DMS114 treated with DMSO at 0.1 percent for 48 hours (cell line): Measurements from ENCODE around the gene LMBRD1.
"Not testable (repeated sequence)": the region's sequence is repeated elsewhere in the genome, so short reads cannot be mapped to it uniquely, and the experiment has no call there.

Experiments used
- DNase-seq: peaks from one replicate; lab custom pipeline; 2025; ENCODE audit not compliant: unreplicated experiment; lab: John Stamatoyannopoulos, UW

LMBRD1 gene

GRCh38 chr6:69756366-69756765 is 40.4 kb downstream of the LMBRD1 start:
- no peak for DNase-seq

- no peak for DNase-seq
Measured at GRCh38 chr6:69735027-69735426, 61.8 kb downstream of the LMBRD1 start.

- DNase-seq, result peak; percentile 34
Measured at GRCh38 chr6:69732640-69733039, 64.2 kb downstream of the LMBRD1 start.

GRCh38 chr6:69732045-69732444 is 64.8 kb downstream of the LMBRD1 start:
- no peak for DNase-seq

GRCh38 chr6:69729870-69730449 is 66.8 kb downstream of the LMBRD1 start:
- peak; percentile 13 for DNase-seq

- DNase-seq, result no peak
Measured at GRCh38 chr6:69722683-69723082, 74.1 kb downstream of the LMBRD1 start.

GRCh38 chr6:69719602-69720193 is 77.1 kb downstream of the LMBRD1 start:
- DNase-seq, result peak; percentile 3

- DNase-seq, result no peak
Measured at GRCh38 chr6:69706724-69707123, 90.1 kb downstream of the LMBRD1 start.

- DNase-seq, result no peak
Measured at GRCh38 chr6:69705954-69706353, 90.9 kb downstream of the LMBRD1 start.

- no peak for DNase-seq
Measured at GRCh38 chr6:69704916-69705315, 91.9 kb downstream of the LMBRD1 start.

- DNase-seq, result no peak
Measured at GRCh38 chr6:69699655-69700054, 97.2 kb downstream of the LMBRD1 start.

GRCh38 chr6:69696273-69696672 is 100.5 kb downstream of the LMBRD1 start:
- no peak for DNase-seq

- no peak for DNase-seq
Measured at GRCh38 chr6:69693762-69694161, 103.0 kb downstream of the LMBRD1 start.

GRCh38 chr6:69690986-69691385 is 105.8 kb downstream of the LMBRD1 start:
- DNase-seq, result no peak

- DNase-seq, result no peak
Measured at GRCh38 chr6:69680302-69680701, 116.5 kb downstream of the LMBRD1 start.

GRCh38 chr6:69673298-69673697 is 123.5 kb downstream of the LMBRD1 start:
- DNase-seq, result no peak

- DNase-seq, result no peak
Measured at GRCh38 chr6:69668916-69669315, 127.9 kb downstream of the LMBRD1 start.

- DNase-seq, result not testable (repeated sequence)
Measured at GRCh38 chr6:69666779-69667178, 130.0 kb downstream of the LMBRD1 start.

GRCh38 chr6:69665437-69665836 is 131.4 kb downstream of the LMBRD1 start:
- no peak for DNase-seq

- no peak for DNase-seq
Measured at GRCh38 chr6:69664551-69664950, 132.3 kb downstream of the LMBRD1 start.

GRCh38 chr6:69663215-69663614 is 133.6 kb downstream of the LMBRD1 start:
- no peak for DNase-seq

GRCh38 chr6:69650703-69651102 is 146.1 kb downstream of the LMBRD1 start:
- no peak for DNase-seq

GRCh38 chr6:69647726-69648125 is 149.1 kb downstream of the LMBRD1 start:
- no peak for DNase-seq
